SK-N-MC (cell line): Measurements from ENCODE around the gene PLG.

Source experiments
- EZH2 ChIP-seq: fragments of 200-600 bp; sonication (generic); IDR thresholded peaks from one replicate; pipeline ENCODE4 v1.6.1; 2017; ENCODE audit warnings: antibody characterized with exemption
- POLR2AphosphoS5 ChIP-seq: IDR thresholded peaks from 2 replicates; pipeline ENCODE4 v1.6.1; 2012; ENCODE audit warnings: mild to moderate bottlenecking, low read depth, low read length, borderline replicate concordance

DNA sequence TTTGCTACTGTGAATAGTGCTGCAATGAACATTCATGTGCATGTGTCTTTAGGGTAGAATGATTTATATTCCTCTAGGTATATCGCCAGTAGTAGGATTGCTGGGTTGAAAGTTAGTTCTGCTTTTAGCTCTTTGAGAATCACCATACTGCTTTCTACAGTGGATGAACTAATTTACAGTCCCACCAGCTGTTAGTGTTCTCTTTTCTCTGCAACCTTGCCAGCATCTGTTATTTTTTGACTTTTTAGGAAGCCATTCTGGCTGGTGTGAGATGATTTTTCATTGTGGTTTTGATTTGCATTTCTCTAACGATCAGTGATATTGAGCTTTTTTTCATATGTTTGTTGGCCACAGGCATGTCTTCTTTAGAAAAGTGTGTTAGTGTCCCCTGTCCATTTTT, 40.0 kb downstream of the PLG start:
- TF ChIP-seq POLR2AphosphoS5 (no peak), EZH2 (no peak)
